Activated CD4-positive, alpha-beta T cell treated with anti-CD3 and anti-CD28 coated beads, Interleukin-2, Interleukin-4, amounts not matched to agents 100 ng/mL and 50 ng/mL, durations not matched to agents 16 hours and 8 hours (primary cell): ENCODE data around the gene NFKB1.
A peak's percentile ranks its signal among the peaks of the same experiment; 100 is the strongest.

Source experiments
- DNase-seq: peaks from one replicate; pipeline ENCODE4 v3.0.0-alpha.2; 2020; ENCODE audit warnings: low spot score

The NFKB1 gene

DNA sequence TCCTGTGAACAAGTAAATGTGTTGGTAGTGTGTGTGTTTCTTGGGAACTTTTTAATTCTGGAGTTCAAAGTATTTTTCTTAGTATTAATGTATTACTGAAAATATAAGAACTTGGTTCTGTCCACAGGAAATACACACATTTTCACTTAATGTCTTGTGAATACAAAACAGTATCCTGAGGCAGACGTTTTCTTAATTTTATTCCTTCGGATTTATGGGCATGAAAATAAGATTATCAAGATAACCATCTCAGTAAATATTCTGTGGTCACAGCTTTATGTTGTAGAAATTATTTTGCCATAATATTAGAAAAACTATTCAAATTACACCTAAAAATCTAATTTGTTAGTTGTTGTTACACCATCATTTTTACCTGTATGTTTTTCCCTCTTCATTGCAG is 29.8 kb downstream of the NFKB1 start:
- no peak for DNase-seq

GRCh38 chr4:102531462-102531861 is 30.3 kb downstream of the NFKB1 start:
- no peak for DNase-seq

- DNase-seq = no peak
These were observed 32.2 kb downstream of the NFKB1 start for GRCh38 chr4:102533348-102533747.

DNA sequence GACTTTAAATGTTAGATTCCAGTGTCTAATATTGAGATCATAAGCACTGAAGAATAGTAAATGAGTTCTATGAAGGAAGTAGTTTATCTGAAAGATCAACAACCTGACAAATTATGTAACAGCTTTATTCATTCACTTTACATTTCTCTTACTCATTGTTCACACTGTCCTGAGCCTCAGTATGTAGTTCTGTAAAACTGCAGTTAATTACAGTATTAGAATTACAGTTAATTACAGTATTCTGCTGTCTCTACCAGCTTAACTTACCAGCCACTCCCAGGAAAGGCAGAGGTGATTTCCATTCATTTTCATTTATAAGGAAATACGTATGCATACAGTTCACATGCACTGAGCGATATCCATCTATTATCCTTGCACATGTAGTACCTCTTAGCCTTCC is 32.7 kb downstream of the NFKB1 start:
- no peak for DNase-seq

DNA sequence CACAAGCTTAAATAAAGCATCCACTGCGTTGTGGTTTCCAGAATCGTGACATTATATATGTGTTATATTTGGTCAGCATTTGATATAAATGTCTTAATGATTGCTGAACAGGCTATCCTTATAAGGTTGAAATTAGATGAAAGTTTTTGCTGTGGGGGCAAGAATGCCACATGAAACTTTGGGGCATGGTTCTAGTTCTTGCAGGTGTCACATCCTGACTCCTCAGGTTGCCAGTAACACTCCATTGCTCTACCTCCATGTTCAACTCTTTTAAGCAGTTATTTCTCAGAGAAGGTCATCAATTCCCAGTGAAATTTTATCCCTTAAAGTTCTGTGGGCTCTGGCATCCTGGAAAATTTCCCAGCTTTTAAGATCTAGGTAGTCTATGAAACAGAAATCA is 33.7 kb downstream of the NFKB1 start:
- DNase-seq = no peak

DNA sequence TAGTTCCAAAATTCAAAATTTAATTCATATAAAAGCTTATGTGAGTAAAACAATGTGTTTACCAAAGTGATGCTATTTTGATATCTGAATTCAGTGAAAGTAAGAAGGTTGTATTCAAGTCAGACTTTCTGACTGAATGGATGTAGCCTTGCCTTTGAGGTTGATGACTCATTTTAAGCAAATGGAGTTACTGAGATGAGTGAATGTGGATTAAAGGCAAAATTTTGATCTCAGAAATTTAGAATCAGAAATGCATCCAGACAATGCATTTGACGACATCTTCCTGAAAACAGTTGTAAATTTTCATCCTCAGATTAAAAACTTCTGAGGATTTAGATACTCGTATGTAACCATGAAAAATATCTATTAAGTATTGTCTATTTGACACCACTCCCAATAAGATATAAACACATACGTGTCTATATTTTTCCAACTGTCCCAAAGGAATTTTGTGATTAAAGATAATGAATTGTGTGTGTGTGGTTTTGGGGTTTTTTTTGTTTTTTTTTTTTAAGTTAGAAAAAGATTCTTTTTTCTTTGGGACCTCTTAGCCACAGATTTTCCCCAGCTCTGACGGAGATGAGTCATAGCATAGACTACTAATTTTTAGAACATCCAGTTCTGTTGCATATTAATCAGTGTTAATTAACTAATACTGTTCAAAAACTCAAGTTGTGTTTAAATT is 34.4 kb downstream of the NFKB1 start:
- peak; percentile 83 for DNase-seq

- DNase-seq = no peak
These were observed 35.6 kb downstream of the NFKB1 start for GRCh38 chr4:102536768-102537167.

GRCh38 chr4:102537269-102537668 is 36.1 kb downstream of the NFKB1 start:
- DNase-seq = no peak

DNA sequence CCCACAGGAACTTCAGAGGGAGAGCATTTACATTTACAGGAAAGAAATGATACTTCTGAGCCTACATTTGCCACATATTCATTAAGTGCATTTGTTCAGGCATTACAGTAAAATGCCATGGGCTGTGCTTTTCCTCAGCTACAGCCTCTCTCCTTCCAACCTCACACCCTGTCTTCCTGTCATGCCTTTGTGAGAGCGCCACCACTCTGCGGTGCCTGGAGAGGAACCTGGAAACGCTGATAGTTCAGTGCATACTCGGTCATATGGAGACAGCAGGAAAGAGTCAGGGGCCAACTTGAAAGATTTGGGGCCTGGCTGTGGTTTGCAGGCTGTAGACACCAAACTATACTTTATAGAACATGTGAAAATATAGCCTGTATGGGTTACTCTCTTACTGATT is 40.5 kb downstream of the NFKB1 start:
- DNase-seq = no peak

GRCh38 chr4:102543030-102543928 is 42.1 kb downstream of the NFKB1 start:
- DNase-seq = no peak

DNA sequence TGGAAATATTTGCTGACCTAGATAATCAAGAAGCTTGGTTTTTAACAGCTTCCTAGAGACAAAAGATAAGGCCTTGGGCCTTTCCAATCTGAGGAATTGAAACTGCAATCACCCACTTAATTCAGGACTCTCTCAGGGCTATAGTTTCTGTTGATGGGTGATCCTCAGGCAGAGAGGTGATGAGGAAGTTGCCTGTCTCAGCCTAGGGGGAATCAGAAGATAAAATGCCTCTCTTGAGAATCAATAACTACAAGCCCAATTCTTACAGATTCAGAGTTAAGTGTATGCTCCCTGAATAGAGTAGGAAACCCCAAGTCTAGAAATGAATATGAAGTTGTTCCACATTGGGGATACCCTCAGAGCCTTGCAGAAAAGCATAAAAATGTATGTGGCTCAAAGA is 45.5 kb downstream of the NFKB1 start:
- no peak for DNase-seq

- no peak for DNase-seq
These were observed 46.8 kb downstream of the NFKB1 start for GRCh38 chr4:102547973-102548372.

DNA sequence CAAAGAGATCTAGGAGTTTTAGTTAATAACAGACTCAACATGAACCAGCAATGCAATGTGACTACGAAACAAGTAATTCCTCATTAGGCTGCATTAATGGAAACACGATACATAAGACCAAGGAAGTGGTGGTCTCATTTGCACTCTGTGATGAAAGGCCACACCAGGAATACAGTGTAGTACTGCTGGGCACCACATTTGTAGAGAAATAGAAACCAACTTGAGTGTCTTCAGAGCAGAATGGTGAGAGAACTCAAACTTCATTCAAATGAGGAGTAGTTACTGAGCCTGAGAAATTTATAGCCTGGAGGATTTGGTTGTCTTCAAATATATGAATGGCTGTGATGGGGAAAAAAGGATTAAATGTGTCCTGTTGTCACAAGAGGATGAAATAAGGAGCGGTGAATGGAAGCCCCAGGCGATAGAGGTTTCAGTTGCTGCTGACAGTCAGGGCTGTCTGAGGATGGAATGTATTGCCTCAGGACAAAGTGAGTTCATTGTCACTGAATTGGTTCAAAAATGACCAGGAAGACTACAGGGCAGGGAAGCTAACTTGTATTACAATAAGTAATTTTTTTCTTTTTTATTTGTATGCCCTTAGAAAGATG is 50.9 kb downstream of the NFKB1 start:
- DNase-seq = no peak

GRCh38 chr4:102552781-102553180 is 51.6 kb downstream of the NFKB1 start:
- no peak for DNase-seq

GRCh38 chr4:102553982-102554381 is 52.8 kb downstream of the NFKB1 start:
- no peak for DNase-seq

DNA sequence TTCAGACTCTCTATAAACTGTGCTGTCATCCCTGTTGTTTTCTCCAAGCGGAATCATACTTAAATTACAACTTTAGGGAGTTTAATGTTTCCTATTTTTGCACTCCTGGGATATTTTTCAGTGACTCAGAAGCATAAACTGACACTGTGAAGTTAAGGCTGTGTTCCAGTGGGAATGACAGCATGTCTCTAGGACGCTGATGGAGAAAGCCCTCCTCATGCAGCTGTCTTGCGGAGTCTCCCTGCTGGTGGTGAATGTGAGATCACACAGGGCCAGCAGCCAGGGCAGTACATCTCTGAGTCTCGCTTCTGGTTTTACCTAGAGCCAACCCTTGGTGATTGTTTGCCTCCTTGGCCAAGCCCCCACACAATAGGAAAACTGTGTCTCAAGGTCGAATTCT is 53.3 kb downstream of the NFKB1 start:
- DNase-seq = no peak

- no peak for DNase-seq
These were observed 53.8 kb downstream of the NFKB1 start for GRCh38 chr4:102554992-102555391.

GRCh38 chr4:102557636-102558035 is 56.5 kb downstream of the NFKB1 start:
- no peak for DNase-seq

DNA sequence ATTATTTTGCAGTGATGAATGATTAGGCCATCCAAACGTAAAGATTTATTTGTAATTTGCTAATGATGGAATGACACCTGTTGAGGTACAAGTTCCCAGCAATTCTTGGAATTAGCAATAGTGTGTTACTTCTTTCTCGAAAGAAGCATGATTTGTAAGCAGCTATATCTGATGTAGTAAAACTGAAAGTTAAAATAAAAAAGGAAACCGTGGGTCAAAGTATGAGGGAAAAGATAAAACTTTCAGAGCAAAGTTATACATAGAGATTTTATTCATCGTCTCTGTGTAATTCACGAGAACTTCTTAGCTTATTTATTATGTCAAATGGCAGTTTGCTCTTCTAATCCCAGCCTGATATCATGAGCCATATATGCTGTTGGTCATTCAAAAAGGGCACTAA is 59.0 kb downstream of the NFKB1 start:
- DNase-seq = peak; percentile 46

DNA sequence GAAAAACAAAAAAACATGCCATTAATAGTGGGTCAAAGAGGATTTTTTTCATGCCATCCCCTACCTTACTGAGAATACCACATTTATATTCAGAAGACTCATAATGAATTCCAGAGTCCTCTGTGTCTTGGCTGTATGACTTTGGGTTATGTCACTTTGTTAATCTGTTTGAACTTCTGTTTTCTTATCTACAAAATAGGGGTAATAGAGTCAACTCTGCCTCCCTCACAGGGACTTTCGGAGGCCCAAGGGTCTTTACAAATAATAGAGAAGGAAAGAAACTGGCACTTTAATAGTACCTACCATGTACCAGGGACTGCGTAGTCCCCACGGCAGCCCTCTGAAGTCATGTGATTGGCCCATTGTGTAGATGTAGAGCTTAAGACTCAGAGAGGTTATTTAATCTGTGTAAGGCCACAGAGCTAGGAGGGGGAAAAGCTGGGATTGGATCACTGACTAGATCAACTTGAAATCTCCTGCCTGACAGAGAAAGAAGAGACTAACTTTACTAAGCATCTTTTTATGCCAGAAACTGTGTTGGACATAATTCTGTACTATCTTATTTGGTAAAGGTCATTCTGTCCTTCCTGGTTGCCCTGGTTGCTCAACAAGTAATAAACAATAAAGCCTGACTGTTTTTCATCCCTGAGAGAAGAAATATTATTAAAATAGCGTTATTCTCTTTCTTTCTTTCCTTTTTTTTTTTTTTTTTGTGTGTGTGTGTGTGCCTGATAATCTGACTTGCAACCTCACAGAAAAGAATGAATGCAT is 59.6 kb downstream of the NFKB1 start:
- DNase-seq = no peak

GRCh38 chr4:102563000-102563399 is 61.8 kb downstream of the NFKB1 start:
- DNase-seq = no peak

DNA sequence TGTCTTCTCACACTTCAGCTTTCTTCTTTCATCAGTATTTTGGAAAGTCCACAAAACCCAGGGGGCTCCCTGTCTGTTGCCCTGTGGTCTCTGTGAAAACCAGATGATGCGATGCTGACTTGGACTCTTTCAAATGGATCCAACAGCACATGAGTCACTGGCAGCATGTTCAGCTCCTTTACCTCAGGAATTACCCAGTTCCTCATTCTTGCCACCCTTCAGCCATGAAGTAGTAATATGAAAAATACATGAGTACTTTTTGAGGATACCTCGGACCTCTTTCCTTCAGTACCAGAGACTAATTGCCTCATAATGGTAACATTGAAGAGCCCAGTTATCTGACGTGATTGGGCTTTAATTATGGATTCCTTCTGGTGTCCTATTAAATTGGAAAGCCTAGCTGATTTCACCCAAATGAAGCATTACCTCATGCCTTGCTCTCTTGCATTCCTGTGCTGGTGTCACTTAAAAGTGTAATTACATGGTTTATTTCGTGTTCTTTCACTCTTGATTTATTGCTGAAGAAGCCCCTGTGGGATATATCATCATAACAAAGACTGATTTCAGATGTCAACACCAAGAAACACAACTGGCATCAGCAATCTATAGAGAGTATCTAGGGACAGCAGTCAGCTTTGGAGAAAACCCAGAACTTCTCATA is 63.4 kb downstream of the NFKB1 start:
- no peak for DNase-seq
